DLD1 (cell line): ENCODE data around the gene BMERB1.
"Not testable (repeated sequence)": the region's sequence is repeated elsewhere in the genome, so short reads cannot be mapped to it uniquely, and the experiment has no call there.

Experiments
- in situ Hi-C: cut with HindIII; loops from 2 replicates; pipeline ENCODE4 v1.10.0; 2017; ENCODE audit warnings: low sequenced_read_pairs

BMERB1 gene

DNA sequence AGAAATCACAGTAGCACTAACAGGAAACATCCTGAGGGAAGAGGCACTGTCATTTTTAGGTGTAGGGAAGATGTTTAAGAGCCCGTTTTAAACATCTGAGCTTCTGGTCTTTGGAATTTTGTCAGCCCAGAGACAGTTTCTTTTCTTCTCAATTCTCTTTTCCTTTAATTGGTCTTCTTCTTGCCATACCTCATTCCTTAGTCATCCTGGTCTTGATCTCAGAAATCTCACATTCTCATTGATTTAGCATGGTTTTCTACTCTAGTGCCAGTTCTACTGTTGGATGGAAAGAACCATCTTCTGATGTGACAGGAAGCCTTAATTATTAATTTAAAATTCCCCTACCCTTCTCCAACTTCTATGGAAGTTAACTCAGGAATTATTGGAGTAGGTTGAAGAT lies 25.4 kb downstream of the BMERB1 start:
- in situ Hi-C loops, result no loop called here

DNA sequence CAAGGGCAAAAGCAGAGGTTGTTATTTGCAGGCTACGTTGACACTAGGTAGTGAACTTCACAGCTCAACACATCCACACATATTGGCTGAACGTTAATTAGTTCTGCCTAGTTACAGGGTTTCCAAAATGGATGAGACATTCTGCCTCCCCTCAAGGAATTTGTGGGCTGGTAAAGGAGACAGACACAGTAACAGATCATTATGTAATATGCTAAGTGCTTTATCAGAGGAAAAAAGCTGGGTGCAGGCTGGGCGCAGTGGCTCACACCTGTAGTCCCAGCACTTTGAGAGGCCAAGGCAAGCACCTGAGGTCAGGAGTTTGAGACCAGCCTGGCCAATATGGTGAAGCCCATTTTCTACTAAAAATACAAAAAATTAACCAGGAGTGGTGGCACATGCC lies 26.2 kb downstream of the BMERB1 start:
- in situ Hi-C loops, result no loop called here

DNA sequence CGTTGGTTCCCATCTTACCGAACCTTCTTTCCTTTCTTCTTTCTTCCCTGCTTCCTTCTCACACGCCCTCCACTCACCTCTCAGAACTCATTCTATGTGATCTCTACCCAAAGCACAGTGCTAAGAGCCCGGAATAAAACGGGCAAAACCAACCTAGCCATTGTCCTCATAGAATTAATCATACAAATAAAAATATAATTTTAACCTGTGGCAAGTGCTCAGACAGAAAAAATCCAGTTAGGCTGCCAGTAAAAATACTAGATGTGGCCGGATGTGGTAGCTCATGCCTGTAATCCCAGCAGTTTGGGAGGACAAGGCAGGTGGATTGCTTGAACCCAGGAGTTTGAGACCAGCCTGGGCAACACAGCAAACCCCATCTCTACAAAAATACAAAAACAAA lies 27.0 kb downstream of the BMERB1 start:
- in situ Hi-C loops, result no loop called here

DNA sequence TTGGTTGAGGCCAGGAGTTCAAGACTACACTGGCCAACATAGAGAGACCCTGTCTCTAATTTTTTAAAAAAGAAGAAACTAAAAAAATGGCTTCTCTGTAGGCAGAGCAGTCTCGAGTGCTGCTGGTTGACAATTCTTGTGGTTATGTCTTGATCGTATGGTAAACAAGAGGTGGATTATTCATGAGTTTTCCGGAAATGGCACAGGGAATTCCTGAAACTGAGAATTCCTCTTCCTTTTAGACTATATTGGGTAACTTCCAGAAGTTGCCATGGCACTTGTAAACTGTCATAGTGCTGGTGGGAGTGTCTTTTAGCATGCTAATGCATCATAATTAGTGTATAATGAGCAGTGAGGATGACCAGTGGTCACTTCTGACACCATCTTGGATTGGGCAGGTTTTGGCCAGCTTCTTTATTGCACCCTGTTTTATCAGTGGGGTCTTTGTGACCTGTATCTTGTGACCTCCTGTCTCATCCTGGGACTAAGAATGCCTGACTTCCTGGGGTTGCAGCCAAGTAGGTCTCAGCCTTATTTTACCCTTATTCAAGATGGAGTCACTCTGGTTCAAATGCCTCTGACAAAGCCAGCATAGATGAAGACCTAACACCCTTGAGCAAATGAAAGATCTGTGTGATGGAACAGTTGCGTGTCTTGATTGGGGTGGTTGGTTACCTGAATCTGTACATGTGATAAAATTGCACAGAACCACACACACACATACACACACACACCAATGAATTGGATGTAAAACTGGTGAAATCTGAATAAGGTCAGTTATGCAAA lies 30.2 kb downstream of the BMERB1 start:
- in situ Hi-C loops, result no loop called here

DNA sequence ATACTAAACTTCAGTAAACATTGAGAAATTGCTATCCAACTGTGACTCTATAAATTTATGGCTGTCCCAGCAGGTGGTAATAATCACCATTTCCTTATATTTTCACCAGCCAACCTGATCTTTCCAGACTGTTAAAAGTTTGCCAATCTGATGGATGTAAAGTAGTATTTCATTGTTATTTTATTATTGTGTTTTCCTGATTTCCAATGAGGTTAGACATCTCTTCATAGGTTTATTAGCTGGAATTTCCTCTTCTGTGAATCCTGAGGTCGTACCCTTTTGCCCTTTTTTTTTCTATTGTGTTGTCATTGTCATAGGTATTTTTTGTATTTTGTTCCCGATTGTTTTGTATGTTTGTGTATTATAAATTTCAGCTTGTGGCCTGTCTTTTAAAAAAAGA lies 31.7 kb downstream of the BMERB1 start:
- in situ Hi-C loops, result no loop called here

DNA sequence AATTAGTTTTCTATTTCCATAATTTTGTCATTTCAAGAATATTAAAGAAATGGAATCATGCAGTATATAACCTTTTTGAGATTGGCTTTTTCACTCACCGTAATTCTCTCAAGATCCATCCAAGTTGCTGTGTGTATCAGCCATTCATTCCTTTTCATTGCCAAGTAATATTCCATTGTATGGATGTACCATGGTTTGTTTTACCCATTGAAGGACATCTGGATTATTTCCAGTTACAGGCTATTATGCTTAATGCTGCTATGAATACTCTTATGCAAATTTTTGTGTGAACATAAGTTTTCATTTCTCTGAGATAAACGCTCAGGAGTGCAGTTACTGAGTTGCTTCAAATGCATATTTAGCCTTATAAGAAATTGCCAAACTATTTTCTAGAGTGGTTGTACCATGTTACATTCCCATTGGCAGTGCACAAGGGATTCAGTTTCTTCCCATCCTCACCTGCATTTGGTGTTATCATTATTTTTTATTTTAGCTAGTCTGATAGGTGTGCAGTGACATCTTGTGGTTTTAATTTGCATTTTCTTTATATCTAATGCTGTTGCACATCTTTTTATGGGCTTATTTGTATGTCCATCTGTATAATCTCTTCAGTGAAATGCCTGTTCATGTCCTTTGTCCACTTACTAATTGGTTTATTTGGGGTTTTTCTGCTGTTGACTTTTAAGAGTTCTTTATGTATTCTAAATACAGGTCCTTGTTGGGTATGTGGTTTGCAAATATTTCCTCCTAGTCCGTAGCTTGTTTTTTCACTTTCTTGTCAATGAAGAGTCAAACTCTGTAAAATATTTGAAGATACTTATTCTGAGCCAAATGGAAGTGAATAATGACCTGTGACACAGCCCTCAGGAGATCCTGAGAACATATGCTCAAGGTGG lies 32.7 kb downstream of the BMERB1 start:
- in situ Hi-C loops, result no loop called here

GRCh38 chr16:15476971-15477370 lies 42.6 kb downstream of the BMERB1 start:
- in situ Hi-C loops, result not testable (repeated sequence)

- in situ Hi-C loops, result no loop called here
Measured at GRCh38 chr16:15477802-15478201, 43.4 kb downstream of the BMERB1 start.

DNA sequence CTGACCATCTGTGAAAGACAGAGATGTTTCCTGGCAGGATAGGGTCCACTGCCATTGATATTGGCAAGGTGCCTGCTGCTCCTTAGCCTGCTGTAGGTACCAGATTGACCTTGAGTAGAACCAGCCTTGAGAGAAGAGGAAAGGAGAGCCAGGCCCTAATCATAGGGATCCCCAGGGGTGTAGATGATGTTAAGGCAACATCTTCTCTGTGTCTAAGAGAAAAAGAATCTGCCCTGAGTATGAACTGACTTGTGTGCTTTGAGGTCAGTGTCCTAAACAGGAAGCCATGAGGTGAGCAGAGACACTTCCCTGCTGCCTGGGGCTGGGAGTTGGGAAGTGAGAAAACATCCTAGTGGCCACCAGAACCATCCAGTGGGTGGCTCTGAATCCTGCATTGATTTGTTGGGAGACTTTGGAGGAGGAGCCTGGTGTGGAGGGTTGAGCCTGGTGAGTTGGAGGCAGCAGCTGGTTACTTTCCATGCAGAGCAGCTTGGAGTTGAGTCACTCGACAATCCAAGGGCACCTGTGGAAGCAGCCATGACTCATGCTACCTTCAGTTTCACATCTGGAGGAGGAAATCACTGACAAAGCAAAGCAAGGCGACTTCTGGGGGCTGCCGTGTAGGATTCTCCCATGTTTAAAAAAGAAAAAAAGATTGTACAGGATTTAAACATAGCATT lies 47.8 kb downstream of the BMERB1 start:
- in situ Hi-C loops, result no loop called here

- in situ Hi-C loops, result no loop called here
Measured at GRCh38 chr16:15482748-15483298, 48.4 kb downstream of the BMERB1 start.

GRCh38 chr16:15483857-15484256 lies 49.5 kb downstream of the BMERB1 start:
- in situ Hi-C loops, result no loop called here

DNA sequence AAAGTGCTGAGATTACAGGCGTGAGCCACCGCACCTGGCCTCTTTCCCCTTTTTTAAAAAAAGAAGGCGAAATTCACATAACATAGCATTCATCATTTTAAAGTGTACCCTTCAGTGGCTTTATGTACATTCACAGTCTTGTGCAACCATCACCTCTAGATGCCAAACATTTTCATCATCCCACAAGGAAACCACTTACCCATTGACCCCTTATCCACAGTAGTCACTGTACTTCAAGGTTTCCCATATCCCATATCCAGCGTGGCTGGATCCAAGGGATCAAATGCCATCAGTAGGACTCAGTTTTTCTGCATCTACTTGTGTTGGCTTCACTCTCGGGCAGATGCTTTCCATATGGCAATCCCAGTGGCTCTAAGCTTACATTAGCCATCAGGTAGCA lies 50.3 kb downstream of the BMERB1 start:
- in situ Hi-C loops, result no loop called here

DNA sequence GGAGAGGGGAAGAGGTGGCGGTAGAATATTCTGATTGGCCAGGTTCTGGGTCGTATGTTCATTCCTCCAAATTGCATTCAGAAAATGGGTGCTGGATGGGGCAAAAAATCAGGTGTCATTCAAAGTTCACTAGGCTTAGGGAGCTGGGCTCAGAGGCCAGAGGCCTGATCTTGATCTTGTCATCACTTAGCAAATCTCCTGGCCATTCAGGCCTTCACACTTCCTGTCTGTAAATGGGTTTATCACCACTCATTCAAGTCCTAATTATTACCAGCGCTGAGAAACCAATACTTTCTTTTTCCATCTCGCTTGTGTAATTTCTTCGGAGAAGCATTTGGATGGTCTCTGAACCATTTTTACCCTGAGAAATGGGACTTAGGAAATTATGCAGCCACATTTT lies 50.8 kb downstream of the BMERB1 start:
- in situ Hi-C loops, result no loop called here

DNA sequence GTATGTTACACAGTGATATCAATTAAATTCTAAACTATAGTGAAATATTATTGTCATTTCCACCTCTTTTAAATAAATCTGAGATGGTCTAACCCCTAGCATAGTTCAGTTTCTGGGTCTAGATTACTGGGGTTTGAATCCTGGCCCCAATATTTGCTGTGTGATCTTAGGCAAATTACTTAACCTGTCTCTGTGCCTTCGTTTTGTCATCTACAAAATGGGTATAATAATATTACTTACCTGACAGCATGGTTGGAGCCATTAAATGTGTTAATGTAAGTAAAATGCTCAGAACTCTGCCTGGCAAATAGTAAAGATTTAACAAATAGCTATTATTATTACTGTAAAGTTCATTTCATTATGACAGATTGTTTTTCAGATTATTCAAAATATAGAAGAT lies 52.3 kb downstream of the BMERB1 start:
- in situ Hi-C loops, result no loop called here

GRCh38 chr16:15487336-15488284 lies 53.2 kb downstream of the BMERB1 start:
- in situ Hi-C loops, result no loop called here

DNA sequence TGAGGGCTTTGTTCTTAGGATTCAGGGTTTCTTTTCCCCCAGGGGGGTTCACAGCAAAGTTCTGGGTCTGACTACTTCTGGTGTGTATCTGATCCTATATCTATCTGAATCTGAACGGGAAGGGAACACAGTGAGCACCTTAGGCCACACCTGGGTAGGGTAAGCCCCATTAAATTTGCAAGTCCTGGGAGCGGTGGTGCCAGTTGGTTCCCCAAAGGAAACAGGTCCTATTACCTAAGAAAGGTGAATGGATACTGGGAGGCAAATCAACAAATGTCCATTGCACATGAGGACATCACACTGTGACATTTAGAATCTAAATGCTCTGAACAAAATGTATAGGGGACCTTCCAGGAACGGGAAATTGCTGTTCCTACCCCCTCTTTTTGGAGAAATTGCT lies 54.6 kb downstream of the BMERB1 start:
- in situ Hi-C loops, result no loop called here

- in situ Hi-C loops, result no loop called here
Measured at GRCh38 chr16:15490123-15490711, 55.8 kb downstream of the BMERB1 start.

DNA sequence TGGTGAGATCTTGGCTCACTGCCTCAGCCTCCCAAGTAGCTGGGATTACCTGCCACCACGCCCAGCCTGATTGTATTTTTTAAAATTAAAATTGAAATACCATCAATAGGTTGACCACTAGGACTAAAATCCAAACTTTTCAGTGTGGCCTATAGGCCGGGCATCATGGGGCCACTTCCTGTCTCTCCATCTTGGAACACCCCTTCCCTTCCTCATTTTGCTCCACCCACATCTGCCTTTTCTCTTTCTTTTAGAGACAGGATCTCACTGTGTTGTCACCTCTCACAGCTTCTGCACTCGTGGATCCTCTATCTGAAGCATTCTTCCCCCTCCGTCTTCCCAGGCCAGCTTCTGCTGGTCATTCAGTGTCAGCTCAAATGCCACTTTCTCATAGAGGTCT lies 57.0 kb downstream of the BMERB1 start:
- in situ Hi-C loops, result no loop called here

- in situ Hi-C loops, result no loop called here
Measured at GRCh38 chr16:15492091-15492740, 57.8 kb downstream of the BMERB1 start.
